HL-60/S4 (cell line): ENCODE results near the gene PCCA.

Experiments
- in situ Hi-C: fragments of 300-500 bp; cut with MboI; formaldehyde crosslinking; loops from 2 replicates; pipeline ENCODE4 v1.14.3; 2022; ENCODE audit warnings: low sequenced_read_pairs

PCCA gene

GRCh38 chr13:100395698-100396373 lies 306.9 kb downstream of the PCCA start:
- in situ Hi-C loops: no loop called here

- in situ Hi-C loops: no loop called here
These were observed 307.9 kb downstream of the PCCA start for GRCh38 chr13:100396776-100397175.

GRCh38 chr13:100397627-100398026 lies 308.7 kb downstream of the PCCA start:
- in situ Hi-C loops: no loop called here

- in situ Hi-C loops: no loop called here
These were observed 309.5 kb downstream of the PCCA start for GRCh38 chr13:100398360-100398759.

- in situ Hi-C loops: no loop called here
These were observed 310.6 kb downstream of the PCCA start for GRCh38 chr13:100399455-100399854.

GRCh38 chr13:100403675-100404074 lies 314.8 kb downstream of the PCCA start:
- in situ Hi-C loops: no loop called here

- in situ Hi-C loops: no loop called here
These were observed 320.2 kb downstream of the PCCA start for GRCh38 chr13:100409132-100409531.

- in situ Hi-C loops: no loop called here
These were observed 334.5 kb downstream of the PCCA start for GRCh38 chr13:100423375-100423774.

- in situ Hi-C loops: no loop called here
These were observed 340.1 kb downstream of the PCCA start for GRCh38 chr13:100428986-100429385.

GRCh38 chr13:100432611-100433010 lies 343.7 kb downstream of the PCCA start:
- in situ Hi-C loops: no loop called here

GRCh38 chr13:100433475-100433874 lies 344.6 kb downstream of the PCCA start:
- in situ Hi-C loops: no loop called here

GRCh38 chr13:100434010-100434763 lies 345.3 kb downstream of the PCCA start:
- in situ Hi-C loops: no loop called here

- in situ Hi-C loops: no loop called here
These were observed 347.2 kb downstream of the PCCA start for GRCh38 chr13:100436099-100436498.

- in situ Hi-C loops: no loop called here
These were observed 349.3 kb downstream of the PCCA start for GRCh38 chr13:100438059-100438788.

- in situ Hi-C loops: no loop called here
These were observed 350.5 kb downstream of the PCCA start for GRCh38 chr13:100439247-100439970.

- in situ Hi-C loops: no loop called here
These were observed 352.0 kb downstream of the PCCA start for GRCh38 chr13:100440751-100441425.

GRCh38 chr13:100442095-100442832 lies 353.4 kb downstream of the PCCA start:
- in situ Hi-C loops: no loop called here

- in situ Hi-C loops: no loop called here
These were observed 354.5 kb downstream of the PCCA start for GRCh38 chr13:100443278-100443997.

- in situ Hi-C loops: no loop called here
These were observed 355.1 kb downstream of the PCCA start for GRCh38 chr13:100443998-100444328.
